ENCODE measurements around the gene UBALD1.

Gene UBALD1

DNA sequence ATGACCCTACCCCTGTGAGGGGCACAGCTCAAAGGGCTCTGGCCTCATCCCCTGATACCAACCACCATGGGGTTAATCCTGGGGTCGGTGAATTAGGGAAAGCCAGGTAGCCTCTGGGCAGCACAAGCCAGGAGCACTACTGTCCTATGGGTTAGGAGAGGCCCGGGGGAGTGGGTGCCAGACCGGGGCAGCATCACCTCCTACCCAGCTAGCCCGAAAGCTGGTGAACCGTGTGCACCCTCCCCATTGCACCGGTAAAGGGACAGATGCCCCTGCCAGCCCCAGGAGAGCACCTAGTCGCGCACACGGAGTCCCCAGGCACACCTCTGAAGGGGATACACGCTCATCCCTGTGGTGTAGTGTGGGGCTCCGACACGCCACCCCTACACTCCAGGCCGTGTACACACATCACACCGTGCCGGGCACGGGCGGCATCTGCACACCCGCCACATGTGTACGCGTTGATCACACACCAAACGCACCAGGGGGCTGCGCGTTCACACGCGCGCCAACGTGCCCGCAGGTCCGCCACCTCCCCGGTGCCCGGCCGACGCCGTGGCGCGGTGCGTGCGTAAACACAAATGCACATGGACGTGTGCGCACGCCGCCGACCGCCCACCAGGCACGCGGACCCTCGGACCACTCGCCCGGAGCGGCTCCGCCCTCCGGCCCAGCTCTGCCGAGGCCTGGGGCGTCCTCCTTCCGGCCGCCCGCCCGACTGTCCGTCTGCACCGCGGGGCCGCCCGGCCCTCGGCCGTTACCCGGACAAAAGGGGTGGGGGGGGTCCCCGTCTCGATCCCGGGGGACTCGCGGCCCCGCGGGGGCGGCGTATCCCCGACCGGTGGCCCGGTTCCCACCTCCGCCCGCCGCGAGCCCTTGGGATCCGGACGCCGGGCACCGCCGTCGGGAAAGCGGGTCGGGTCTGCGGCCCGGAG lies 785 bp downstream of the UBALD1 start:
- DNase-seq: peak; percentile 21

DNA sequence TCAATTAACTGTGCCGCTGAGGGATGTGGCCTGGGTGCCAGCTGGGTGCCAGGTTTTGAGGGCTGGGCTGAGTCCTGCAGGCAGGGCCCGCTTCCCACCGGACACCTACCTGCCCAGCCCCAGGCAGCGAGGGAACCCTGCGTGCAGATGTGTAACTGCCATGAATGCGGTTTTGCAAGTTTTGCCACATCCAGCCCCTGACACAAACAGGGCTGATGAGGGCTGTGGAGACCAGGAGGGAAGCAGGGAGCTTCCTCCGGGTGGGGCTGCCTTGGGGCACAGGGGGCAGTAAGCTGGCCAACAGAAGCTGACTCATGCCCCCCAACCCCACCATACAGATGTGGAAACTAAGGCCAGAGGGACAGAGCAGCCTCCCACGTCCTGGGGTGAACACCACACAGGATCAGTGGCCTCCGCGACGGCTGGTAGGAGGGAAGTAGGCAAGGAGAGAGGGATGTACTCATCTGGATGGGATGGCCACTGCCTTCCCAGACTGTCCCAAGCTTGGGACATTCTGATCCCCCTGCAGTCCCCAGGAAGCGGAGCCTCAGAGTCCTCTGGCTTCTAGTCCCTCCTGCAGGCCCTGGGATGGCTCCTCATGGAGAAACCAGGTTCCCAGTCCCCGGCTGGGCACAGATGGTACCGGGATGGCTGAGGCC lies 1.6 kb downstream of the UBALD1 start:
- no peak for DNase-seq

DNA sequence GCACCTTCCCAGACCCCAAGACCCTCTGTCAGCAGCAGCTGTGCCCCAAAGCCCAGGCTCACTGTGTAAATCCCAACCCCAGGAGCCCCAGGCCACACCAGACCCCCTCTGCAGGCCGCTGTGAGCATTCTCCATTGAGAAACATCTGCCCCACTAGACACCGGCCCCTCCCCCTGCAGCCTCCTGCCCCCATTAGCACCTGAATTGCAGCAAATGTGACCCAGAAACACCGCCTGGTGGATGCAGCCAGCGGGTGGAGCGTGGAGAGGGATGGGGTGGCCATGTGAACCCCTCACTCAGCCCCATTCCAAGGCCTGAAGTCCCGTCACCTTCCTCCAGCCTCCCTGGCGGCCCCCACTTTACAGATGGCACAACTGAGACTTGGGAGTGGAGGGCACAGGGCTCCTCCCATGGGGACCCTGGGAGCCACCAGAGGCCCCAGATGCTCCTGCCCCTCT lies 2.2 kb downstream of the UBALD1 start:
- no peak for DNase-seq

DNA sequence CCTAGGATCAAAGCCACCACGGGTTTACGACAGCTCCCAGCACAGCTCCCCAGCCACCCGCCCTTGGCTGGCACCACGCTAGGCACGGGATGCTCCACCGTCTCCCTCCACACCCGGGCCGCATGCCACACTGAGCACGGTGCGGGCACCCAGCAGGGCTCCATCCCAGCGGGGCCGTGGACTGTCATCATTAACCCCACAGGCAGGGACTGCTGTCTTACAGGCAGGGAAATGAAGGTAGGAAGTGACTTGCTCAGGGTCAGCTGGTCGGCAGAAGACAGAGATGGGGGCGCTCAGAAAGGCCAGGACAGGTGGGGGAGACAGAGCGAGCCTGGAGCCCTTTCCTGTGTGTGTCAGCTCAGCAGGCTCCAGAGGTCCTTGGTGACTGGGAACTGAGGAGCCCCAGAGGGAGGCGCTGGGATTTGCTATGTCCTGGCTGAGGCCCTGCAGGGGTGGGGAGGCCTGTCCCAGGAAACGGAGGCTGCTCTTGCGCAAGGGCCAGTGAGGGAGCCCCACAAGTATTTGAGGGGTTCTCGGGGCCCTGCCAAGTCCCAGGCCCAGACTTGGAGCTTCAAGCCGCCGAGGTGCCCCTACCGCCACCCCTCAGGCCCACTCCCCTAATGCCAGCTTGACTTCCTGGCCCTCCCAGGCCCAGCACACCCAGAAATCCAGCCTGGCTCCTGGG lies 3.2 kb downstream of the UBALD1 start:
- no peak for DNase-seq

DNA sequence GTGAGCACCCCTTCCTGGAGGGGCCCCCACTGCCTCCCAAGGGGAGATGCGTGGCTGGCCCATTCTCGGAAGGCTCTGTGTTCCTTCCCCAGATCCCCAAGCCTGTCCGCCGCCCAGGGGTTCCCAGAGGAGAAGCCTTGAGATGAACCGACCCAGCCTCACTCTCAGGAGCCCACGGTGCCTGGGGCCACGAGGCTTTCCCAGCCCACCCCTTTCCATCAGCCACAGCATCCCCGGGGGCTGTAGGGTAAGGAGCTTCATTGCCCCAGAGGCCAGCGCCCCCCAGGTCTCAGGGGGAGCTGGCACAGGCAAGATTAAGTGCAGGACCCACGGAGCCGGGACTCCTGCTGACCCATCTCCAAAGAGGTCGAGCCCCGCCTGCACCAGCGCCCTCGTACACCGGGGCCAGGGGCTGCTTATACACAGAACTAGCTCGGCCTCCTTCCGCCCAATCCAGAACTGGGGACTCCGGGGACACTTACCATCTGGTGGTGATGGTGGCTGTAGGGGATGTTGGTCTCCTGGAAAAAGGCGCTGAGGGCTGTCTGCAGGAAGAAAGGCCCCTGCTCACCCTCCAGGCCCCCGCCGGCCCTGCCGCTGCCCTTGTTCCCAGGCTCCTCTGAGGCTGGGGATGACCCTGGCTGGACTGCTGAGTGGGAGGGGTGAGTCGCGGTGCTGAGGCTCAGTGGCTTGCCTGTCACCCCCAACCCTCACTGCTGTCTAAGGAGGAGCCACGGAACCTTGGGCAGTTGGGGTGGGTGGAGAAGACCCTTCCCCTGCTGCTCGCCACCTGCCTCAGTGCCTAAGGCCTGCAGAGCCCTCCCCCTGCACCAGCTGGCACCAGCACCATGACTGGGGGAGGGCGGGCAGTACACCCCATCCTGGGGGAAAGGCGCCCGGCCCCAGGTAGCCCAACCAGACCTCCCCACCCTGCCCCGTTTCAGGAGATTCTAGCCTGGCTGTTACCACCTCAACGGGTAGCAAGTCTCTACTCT lies 4.4 kb downstream of the UBALD1 start:
- DNase-seq: no peak

DNA sequence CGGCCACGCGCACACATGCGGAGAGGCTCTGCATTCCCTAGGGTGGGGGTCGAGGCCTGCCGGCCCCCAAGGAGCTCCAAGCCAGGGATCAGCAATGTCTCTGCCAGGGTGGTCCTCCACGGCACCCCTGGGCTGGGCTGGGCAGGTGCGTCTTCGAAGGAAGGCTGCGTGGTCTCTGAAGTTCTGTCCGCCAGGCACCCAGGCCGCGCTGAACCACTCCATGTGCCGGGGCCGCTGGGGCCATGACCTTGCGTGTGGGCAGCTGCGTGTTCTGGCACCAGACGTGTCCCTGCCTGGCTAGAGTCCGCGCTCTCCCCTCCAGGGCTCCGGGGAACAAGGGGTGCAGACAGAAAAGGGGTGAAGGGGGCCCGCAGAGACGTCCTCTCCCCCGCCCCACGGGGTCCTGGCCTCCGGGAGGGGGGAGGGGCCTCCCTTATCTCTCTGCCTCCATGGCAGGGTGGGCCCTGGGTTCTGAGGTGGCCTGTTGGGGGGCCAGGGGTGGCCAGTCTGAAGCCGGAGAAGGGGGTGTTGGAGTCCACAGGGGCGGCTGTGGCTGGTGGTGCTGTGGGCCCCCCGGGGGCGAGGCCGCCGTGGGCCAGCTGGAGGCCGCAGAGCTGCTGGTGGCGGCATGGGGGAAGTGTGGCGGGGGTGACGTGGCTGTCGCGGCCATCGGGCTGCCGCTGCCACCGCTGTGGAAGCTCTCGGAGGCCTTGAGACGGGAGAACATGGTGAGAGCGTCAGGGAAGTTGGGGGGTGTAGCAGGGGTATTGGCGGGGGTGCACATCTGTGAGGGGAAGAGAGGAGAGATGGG lies 5.3 kb downstream of the UBALD1 start:
- no peak for DNase-seq

DNA sequence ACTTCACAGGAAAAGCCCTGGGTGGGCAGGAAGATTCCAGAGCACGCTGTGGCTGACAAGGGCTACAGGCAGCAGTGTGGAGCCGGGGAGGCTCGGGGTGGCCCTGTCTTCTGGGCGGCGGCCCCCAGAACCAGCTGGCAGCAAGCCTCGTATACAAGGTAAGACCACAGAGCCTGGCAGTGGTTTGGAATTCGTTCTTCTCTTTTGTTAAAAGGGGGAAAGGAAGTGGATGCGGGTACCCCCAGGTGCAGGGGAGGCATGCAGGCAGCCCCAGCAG lies 6.0 kb downstream of the UBALD1 start:
- no peak for DNase-seq

DNA sequence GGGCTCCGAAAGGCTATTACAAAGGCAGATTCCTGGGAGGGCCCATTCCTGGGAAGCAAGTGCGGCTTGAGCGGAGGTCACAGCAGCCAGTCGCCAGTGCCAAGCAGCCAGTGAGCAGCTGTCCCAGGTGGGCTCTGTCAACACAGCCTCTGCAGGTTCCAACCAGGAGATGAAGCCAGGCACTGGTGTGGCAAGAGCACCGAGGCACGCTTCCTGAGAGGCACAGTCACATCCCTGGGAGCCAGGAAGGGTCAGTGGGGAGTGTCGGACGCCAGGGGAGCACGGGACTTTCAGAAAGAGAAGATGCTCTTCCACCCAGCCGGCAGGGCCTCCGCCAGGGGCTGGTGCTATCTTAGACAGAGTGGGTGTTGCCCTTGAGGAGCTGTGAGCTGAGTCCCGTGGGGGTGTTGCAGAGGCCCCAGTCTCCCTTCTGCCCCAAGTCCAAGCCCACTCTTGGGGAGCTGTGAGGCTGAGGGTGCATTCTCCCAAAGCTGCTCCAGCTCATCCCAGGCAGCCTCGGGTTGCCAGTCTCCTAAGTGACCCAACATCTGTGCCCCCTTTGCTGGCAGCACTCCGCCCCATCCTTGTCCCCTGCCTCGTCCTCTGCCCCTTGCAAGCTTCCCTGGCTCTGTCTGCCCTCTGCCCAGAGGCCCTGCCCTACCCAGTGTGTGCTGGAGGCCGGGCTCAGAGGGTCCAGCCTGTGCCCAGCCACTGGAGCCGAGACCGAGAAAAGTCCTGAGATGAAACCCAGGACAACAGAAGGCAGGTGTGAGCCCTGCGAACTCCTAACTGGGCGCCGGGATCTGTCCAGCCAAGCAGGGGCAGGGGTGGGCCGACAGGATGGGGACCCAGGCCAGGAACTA lies 6.6 kb downstream of the UBALD1 start:
- DNase-seq: no peak

DNA sequence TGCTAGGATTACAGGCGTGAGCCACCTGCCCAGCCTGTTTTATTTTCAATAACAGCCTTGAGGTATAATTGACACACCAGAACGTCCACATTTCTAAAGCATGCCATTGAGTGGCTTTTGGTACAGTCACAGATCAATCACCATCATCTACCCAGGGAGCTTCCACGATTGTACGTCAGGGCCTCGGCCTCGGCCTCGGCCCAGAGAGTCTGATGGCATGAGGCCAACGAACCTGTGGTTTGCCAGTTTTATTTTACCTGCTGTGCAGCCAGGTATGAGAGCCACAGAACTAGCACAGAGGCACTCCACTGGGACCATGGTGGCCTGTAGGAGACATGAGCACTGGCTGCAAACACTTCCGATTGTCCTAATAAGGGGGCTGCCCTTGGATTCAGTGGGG lies 8.3 kb downstream of the UBALD1 start:
- DNase-seq: no peak

DNA sequence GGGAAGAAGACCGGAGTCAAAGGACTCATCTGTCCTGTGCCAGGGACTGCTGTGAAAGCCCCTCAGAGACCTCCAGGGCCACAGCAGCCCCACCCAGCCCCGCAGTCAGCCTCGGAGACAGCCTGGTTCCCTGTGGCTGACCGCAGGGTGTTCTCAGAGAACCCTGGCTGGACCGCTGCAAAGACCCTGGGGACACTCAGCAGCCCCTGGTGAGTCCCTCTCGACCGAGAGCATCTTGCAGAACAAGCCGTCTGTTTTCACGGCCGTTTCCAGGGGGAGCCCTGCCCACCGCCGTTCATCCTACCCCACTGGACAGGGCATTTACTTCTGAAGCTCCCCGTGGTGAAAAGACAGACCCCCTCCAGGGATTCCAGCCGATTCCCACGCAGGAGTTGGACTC lies 10.3 kb downstream of the UBALD1 start:
- no peak for DNase-seq

DNA sequence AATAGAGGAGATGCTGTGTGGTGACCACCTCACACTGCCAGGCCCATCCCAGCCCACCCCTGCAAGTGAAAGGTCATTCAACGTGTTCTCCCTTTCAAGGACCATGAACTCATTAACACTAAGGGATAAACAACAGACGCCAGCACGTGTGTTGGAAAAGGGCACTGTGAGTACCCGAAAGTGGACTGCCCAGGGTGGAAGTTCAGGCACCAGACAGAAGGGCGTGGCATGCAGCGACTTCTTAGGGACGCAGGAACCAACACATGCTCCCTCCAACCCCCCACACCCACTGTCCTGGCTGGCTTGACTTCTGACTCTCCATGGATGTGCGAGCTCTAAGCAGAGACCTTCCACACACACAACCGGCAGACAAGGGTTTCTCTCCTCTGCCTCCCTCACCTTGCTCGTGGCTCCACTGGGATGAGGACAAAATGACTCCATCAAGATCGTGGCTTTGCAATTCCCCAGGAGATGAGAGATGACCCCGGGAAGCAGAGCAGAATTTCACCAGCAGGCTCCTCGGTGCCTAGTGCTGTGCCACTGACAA lies 11.0 kb downstream of the UBALD1 start:
- DNase-seq: no peak

DNA sequence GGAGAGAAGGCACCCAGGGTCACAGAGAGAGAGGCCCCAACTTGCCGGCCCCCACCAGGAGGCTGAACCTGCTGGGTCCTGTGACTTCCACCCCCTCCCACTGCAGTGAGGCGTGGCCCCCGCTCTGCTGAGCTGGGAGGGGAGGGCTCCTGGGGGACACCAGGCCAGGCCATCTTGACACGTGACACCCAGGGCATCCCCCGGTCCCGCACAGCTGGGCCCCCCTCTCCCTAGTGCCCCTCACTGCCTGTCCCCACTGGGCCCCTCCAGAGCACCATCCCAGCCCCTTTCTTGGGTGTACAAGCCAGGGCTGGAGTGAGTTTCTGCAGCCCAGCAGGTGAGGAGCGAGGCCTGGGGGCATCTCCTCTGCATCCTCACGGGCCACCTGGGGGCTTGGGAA lies 12.4 kb downstream of the UBALD1 start:
- no peak for DNase-seq

DNA sequence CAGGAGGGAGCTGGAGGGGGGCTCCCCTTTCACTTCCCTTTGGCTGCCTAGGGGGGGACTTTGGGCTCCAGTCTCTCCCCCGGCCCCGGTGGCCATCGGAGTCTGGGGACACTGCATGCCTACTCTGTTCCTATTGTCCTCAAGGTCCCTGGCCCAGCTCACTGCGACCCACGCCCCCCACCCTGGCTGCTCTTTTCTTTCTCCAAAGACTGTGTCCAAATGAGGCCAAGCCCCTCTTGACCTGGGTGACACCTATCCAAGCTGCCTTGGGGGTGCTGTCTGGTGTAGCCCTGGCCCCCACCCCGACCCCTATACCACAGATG lies 12.9 kb downstream of the UBALD1 start:
- DNase-seq: no peak

DNA sequence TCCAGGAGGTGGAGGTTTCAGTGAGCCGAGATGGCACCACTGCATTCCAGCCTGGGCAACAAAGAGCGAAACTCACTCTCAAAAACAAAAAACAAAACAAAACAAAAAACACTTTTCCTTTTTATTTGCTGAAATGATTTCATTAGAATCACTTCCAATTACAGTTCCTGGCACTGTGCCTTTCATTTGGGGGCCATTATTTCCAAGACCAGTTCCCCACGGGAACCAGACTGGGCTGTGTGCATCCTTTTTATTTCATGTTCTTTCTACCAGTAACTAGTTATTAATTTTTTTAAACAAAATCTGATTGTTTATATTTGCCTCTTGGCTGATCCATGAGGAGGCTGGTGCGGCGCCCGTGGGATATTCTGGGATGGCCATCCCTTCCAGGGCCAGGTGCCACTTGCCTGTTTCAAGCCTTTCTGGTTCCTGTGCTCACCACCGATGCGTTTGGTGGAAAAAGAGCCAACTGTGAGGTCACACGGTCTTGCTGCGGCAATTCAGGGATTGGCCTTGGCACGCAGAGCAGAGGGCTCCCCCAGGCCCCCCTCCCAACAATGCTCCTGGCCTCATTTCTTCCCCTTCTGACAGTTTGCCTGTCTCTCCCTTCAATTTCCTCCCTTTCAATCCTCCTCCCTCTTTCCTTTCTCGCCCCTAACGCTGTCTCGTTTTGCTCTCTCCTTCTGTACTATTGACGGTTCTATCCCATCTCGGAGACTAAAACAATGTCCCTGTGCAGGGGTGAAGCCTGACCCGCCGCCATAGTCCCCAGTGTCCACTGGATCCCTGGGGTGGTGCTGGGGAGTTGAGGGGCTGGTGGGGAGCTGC lies 13.4 kb downstream of the UBALD1 start:
- peak; percentile 67 for DNase-seq

DNA sequence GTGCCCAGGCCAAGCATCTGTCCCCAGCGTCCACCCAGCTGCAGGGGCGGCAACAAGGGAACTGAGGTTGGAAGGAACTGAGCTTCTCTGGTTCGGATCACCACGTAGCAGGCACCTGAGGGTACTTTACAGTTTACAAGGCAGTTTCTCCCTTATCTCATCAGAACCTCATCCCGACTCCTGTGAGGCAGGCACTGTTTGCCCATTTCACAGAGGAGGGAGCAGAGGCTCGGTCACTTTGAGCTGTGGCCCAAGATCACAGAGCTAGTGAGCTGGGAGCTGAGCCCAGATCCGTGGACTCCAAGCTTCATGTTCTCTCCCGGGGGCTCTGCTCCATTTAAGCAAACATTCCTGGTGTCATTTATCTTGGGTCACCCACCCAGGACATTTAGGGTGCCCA lies 15.1 kb downstream of the UBALD1 start:
- DNase-seq: no peak

DNA sequence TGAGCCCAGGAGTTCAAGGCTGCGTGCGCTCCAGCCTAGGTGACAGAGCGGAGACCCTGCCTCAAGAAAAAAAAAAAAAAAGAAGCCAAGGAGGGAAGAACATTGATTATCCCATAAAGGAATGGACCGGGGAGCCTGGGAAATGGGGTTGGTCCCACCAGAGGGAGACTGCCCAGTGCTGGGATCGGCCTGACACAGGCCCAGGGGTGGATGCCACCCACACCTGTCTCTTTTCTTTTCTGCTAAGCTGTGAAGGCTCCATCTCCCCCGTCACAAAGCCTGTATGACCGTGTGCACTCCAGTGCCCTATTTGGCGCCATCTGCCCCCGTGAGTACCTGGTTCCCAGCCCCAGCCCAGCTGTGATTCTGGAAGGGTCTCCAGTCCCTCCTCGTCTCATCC lies 15.7 kb downstream of the UBALD1 start:
- DNase-seq: no peak

DNA sequence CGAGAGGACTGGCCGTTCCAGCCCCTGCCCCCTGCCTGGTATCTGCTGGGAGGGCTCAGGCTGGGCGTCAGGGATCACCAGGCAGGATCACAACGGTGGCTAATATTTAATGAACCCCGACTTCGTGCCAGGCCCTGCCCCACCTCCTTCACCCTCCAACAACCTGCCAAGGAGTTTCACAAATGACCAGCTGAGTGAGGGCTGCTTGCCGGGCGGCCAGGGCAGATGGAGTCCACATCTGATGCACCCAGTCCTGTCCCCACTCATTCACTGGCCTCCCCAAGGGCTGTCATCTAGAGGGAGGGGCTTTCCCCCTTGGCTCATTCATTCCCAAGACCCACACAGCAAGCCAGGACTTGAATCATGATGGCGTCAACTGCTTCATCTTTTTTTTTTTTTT lies 17.5 kb downstream of the UBALD1 start:
- no peak for DNase-seq

DNA sequence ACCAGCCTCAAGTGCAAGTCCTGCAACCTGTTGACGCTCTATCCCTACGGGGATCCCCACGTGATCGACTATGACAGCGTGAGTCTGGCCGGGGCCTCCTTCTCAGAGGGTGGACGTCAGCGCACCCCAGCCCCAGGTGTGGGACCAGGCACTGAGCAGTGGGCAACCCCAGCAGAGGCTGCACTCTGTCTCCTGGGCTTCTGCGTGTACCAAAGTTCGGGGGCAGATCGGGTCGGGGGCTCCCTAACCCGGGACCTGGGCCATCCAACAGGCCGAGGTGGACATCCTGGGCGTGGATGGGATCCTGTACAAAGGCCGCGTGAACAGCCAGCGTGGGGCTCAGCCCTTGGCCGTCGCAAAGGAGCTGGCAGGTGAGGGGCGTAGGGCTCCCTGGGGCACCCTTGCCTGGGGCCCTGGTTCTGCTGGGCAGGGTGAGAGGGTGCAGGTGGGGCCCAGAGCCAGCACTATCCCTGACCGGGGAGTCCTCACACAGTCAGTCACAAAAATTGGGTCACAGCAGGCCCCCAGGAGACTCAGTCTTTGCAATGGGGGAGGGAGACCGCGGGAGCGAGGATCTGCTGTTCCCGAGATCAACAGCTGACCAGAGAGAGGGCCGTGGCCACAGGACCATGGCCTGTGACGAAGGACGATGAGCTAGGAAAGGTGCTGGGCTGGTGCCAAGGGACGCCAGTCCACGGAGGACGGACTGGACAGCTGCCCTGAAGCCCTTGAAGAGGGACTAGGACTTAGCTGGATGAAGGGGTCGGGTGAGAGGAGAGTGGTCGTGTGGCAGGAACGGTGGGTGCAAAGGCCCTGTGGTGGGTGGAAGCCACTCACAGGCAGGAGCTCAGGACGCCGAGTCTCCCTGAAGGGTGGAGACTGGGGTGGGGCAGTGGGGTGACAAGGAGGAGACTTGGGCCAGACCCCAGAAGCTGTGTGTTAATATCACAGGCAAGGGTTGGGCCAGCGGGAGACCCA lies 20.0 kb downstream of the UBALD1 start:
- DNase-seq: no peak

Measured in NCI-H1092 treated with DMSO at 0.1 percent for 48 hours (cell line).